ENCODE data around the gene RTP5. TPM values are rescaled to one million over a fixed set of nuclear protein-coding genes. Genes with fewer than 3 reads are reported as not detected.
"Not testable (repeated sequence)": the region's sequence is repeated elsewhere in the genome, so short reads cannot be mapped to it uniquely, and the experiment has no call there.

RTP5 gene
- total RNA-seq (under 1 TPM in 1 of 5 donors, not detected in 4; 0.43 TPM), polyA plus RNA-seq (under 1 TPM in 1 of 3 donors, not detected in 2; 0.10 TPM)
- long read RNA-seq, donor 1, result 0 reads
- long read RNA-seq, donor 2, result 0 reads
- long read RNA-seq, donor 3, result 0 reads
- long read RNA-seq, donor 4, result 0 reads
- long read RNA-seq, donor 5, result 0 reads
- long read RNA-seq, donor 6, result 0 reads
- long read RNA-seq, donor 7, result 0 reads
- long read RNA-seq, donor 8, result 0 reads
- long read RNA-seq, donor 9, result 0 reads
- long read RNA-seq, donor 10, result 0 reads

GRCh38 chr2:241869087-241869961, at the start of gene RTP5:
RTP5 (plus strand) TSS chr2:241869729; CDS start chr2:241869757, 28 bp downstream.
- no peaks in the 10 kb centered on the region for H3K9me3 ChIP-seq
- H3K36me3 ChIP-seq, result no peaks in the 10 kb centered on the region
- TF ChIP-seq, protein P1, sequence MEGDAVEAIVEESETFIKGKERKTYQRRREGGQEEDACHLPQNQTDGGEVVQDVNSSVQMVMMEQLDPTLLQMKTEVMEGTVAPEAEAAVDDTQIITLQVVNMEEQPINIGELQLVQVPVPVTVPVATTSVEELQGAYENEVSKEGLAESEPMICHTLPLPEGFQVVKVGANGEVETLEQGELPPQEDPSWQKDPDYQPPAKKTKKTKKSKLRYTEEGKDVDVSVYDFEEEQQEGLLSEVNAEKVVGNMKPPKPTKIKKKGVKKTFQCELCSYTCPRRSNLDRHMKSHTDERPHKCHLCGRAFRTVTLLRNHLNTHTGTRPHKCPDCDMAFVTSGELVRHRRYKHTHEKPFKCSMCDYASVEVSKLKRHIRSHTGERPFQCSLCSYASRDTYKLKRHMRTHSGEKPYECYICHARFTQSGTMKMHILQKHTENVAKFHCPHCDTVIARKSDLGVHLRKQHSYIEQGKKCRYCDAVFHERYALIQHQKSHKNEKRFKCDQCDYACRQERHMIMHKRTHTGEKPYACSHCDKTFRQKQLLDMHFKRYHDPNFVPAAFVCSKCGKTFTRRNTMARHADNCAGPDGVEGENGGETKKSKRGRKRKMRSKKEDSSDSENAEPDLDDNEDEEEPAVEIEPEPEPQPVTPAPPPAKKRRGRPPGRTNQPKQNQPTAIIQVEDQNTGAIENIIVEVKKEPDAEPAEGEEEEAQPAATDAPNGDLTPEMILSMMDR (IDR thresholded peaks at IDR 0.05), result no peak
- TF ChIP-seq EP300 (IDR thresholded peaks at IDR 0.05), result no peak
- no peak for TF ChIP-seq POLR2A (IDR thresholded peaks at IDR 0.05)
- WGBS, 5 donors, result 66 to 72% (median 70%) methylated on average over 26 to 33 of the region's 33 CpGs
- H3K4me3 ChIP-seq, result no peak within 1 kb of the TSS
- peaks cover 0 to 73% (median 28%) of the 10 kb centered on the region in 3 donors for H3K27me3 ChIP-seq
- DNase-seq, result no peak
- intact Hi-C loops (cut with DNase I; ENCODE audit: low total_unique reads), result no loop called here
- peaks cover 0 to 13% (median 0%) of the 10 kb centered on the region in 4 donors for H3K4me1 ChIP-seq
- H3K27ac ChIP-seq, result peak within 1 kb of the TSS in 2 of 5 donors; percentile 8 to 34

- intact Hi-C loops (cut with DNase I; ENCODE audit: low total_unique reads); H3K36me3 ChIP-seq; H3K4me1 ChIP-seq; H3K9me3 ChIP-seq; H3K4me3 ChIP-seq; H3K27ac ChIP-seq; DNase-seq: not testable (repeated sequence)
- peaks cover 0 to 54% (median 15%) of the 10 kb centered on the region in 3 donors for H3K27me3 ChIP-seq
- 82 to 90% (median 85%) methylated on average over 18 to 27 of the region's 27 CpGs for WGBS, 5 donors
These were observed 49.4 kb upstream of the RTP5 start for GRCh38 chr2:241819947-241820624.

DNA sequence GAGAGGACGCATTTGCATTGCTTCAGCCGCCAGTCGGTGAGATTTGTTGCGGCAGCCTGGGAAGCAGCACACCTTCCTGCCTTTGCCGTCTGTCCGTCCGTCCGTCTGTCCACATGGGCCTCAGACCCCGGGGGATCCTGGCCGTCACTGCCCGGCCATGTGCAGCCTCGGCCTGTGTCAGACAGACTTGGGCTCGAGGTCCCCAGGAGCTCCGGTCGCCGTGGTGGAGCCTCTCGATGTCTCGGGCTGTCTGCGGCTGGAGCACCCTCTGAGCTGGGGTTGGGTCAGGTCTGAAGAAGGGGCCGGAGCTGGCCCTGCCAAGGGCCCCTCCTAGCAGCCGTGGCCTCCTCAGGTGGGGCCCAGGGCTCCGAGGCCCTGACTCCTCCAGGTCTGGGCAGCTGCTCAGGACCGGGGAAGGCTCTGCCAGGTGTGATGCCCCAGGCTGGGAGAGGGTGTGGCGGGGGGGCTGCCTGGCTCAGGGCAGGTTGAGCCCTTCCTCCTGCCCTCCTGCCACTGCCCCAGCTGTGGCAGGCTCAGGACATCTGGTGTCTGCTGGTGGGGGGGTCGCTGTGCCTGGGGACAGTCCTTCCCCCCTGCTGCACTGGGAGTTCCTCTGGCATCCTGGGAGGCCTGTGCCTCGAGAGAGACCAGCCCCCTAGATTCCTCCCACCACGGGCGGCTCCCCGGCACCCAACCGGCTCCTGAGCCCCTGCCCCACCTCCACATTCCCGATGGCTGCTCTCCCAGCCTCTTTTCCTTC, 48.7 kb upstream of the RTP5 start:
- H3K4me1 ChIP-seq, result no peaks in the 10 kb centered on the region
- H3K4me3 ChIP-seq, result no peak overlapping the region
- 81 to 86% (median 84%) methylated on average over 29 to 31 of the region's 31 CpGs for WGBS, 5 donors
- intact Hi-C loops (cut with DNase I; ENCODE audit: low total_unique reads), result no loop called here
- H3K36me3 ChIP-seq, result no peaks in the 10 kb centered on the region
- TF ChIP-seq, protein P1 (IDR thresholded peaks at IDR 0.05), result no peak
- TF ChIP-seq EP300 (IDR thresholded peaks at IDR 0.05) (no peak), POLR2AphosphoS5 (IDR thresholded peaks at IDR 0.05) (no peak), POLR2A (IDR thresholded peaks at IDR 0.05) (no peak)
- peaks cover 0 to 47% (median 15%) of the 10 kb centered on the region in 3 donors for H3K27me3 ChIP-seq
- H3K9me3 ChIP-seq, result no peaks in the 10 kb centered on the region
- no peak overlapping the region for H3K27ac ChIP-seq
- DNase-seq, result peak in 1 of 2 donors; percentile 2

GRCh38 chr2:241821460-241822263, 47.9 kb upstream of the RTP5 start:
- Histone ChIP-seq H3K9me3 (peaks cover 0 to 5% (median 4%) of the 10 kb centered on the region in 4 donors), H3K4me1 (no peaks in the 10 kb centered on the region), H3K4me3 (no peak overlapping the region), H3K27me3 (peaks cover 0 to 45% (median 13%) of the 10 kb centered on the region in 3 donors), H3K27ac (no peak overlapping the region), H3K36me3 (no peaks in the 10 kb centered on the region)
- WGBS, 5 donors, result 57 to 88% (median 77%) methylated on average over 17 to 28 of the region's 28 CpGs
- peak in 1 of 2 donors; percentile 5 for DNase-seq
- intact Hi-C loops (cut with DNase I; ENCODE audit: low total_unique reads), result no loop called here
- TF ChIP-seq, protein P1 (IDR thresholded peaks at IDR 0.05), result no peak
- TF ChIP-seq EP300 (IDR thresholded peaks at IDR 0.05), result no peak
- TF ChIP-seq POLR2AphosphoS5 (IDR thresholded peaks at IDR 0.05), result no peak
